Measurements from ENCODE around the gene REPIN1. TPM values are rescaled to one million over a fixed set of nuclear protein-coding genes. Genes with fewer than 3 reads are reported as not detected.

The REPIN1 gene
- total and polyA plus RNA-seq, 9 of the 15 experiments (the other 6 are each of a cell fraction or from before 2014, with no cell fraction given) = 8.1 to 283 (median 94.3) TPM

DNA sequence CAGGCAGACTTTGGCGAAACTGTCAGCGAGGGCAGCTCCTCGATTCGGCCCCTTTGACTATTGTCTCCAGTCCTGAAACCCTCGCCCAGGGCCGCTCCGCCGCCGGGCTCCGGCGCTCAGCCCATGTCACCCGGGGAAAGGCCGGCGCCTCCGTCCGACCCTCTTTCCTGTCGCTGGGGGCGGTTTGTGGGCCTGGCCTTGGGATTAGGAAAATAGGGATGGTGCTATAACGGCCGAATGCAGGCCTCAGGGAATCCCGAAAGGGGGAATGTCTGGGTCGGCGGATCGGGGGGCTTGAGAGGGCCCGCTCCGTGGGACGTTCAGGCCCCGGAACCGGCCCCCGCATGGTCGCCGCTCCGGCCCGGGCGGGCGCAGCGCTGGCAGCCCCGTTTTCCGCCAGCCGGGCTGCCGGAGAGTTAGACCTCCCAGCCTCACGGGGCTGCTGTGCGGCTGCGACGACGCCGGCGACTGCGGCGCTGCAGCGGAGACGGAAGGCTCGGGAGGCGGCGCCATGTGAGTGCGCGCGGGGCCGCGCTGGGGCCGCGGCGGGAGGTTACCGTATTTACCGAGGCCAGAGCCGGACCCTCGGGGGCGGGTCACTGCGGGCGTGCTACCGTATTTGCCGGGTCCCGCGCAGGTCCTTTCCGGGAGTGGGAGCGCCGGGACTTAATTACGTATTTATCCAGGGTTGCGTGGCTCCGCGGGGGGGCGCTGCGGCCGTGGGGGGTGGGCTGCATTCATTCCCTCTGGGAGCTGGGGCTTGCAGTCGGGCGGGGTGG, 36.4 kb downstream of the REPIN1 start (continued):
- TF ChIP-seq ZBTB7A (IDR thresholded peaks at IDR 0.05; ENCODE audit: borderline replicate concordance, control insufficient read depth, low read depth, low read length) (peak; percentile 96), CHCHD3 (CRISPR knock-in tag; IDR thresholded peaks at IDR 0.05) (peak; percentile 86; the same call in 1 of the 2 replicates), ZNF316 (IDR thresholded peaks at IDR 0.05) (no peak), SMAD4 (CRISPR knock-in tag; conservative IDR thresholded peaks at IDR 0.05) (peak; percentile 98), FOXK2 (conservative IDR thresholded peaks at IDR 0.05 in 1 of 2, IDR thresholded peaks at IDR 0.05 in 1 of 2; ENCODE audit: low read depth in 2 of 2) (no peak; a peak in 1 of 4 replicates), HSF4 (CRISPR knock-in tag; IDR thresholded peaks at IDR 0.05; ENCODE audit: borderline replicate concordance) (no peak), ZNF668 (CRISPR knock-in tag; IDR thresholded peaks at IDR 0.05) (no peak), MCM5 (IDR thresholded peaks at IDR 0.05; ENCODE audit: low read depth) (no peak), EZH2 (IDR thresholded peaks at IDR 0.05; ENCODE audit: borderline replicate concordance, low read depth, low read length) (no peak), SRF (CRISPR knock-in tag; IDR thresholded peaks at IDR 0.05) (peak; percentile 9 to 23; a peak in 1 of 4 replicates), ZSCAN32 (CRISPR knock-in tag; IDR thresholded peaks at IDR 0.05) (no peak), SMAD3 (CRISPR knock-in tag; conservative IDR thresholded peaks at IDR 0.05) (0 out of 2 replicates have a peak, but pooled peaks have one; percentile 43), BCOR (IDR thresholded peaks at IDR 0.05) (no peak), ETV5 (CRISPR knock-in tag; IDR thresholded peaks at IDR 0.05; ENCODE audit: low read depth) (peak; percentile 79; the same call in 1 of the 2 replicates), BMI1 (IDR thresholded peaks at IDR 0.05; ENCODE audit: low read length) (peak; percentile 31; the same call in 1 of the 2 replicates), POLR2G (IDR thresholded peaks at IDR 0.05; ENCODE audit: low read depth, low read length) (peak; percentile 98), LCOR (CRISPR knock-in tag; IDR thresholded peaks at IDR 0.05) (no peak; the same call in 1 of the 2 replicates)
- TF ChIP-seq, protein P1, sequence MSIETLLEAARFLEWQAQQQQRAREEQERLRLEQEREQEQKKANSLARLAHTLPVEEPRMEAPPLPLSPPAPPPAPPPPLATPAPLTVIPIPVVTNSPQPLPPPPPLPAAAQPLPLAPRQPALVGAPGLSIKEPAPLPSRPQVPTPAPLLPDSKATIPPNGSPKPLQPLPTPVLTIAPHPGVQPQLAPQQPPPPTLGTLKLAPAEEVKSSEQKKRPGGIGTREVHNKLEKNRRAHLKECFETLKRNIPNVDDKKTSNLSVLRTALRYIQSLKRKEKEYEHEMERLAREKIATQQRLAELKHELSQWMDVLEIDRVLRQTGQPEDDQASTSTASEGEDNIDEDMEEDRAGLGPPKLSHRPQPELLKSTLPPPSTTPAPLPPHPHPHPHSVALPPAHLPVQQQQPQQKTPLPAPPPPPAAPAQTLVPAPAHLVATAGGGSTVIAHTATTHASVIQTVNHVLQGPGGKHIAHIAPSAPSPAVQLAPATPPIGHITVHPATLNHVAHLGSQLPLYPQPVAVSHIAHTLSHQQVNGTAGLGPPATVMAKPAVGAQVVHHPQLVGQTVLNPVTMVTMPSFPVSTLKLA (conservative IDR thresholded peaks at IDR 0.05) = peak; percentile 84 to 95
- TF ChIP-seq, protein P2, sequence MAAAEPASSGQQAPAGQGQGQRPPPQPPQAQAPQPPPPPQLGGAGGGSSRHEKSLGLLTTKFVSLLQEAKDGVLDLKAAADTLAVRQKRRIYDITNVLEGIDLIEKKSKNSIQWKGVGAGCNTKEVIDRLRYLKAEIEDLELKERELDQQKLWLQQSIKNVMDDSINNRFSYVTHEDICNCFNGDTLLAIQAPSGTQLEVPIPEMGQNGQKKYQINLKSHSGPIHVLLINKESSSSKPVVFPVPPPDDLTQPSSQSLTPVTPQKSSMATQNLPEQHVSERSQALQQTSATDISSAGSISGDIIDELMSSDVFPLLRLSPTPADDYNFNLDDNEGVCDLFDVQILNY (CRISPR knock-in tag; IDR thresholded peaks at IDR 0.05) = peak; percentile 86
- TF ChIP-seq, protein P3, sequence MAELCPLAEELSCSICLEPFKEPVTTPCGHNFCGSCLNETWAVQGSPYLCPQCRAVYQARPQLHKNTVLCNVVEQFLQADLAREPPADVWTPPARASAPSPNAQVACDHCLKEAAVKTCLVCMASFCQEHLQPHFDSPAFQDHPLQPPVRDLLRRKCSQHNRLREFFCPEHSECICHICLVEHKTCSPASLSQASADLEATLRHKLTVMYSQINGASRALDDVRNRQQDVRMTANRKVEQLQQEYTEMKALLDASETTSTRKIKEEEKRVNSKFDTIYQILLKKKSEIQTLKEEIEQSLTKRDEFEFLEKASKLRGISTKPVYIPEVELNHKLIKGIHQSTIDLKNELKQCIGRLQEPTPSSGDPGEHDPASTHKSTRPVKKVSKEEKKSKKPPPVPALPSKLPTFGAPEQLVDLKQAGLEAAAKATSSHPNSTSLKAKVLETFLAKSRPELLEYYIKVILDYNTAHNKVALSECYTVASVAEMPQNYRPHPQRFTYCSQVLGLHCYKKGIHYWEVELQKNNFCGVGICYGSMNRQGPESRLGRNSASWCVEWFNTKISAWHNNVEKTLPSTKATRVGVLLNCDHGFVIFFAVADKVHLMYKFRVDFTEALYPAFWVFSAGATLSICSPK (IDR thresholded peaks at IDR 0.05; ENCODE audit: borderline replicate concordance) = no peak

All from K562 (cell line).